PFSK-1 (cell line): ENCODE measurements around the gene PDE3A.

ENCODE experiments used
- FOXP2 ChIP-seq: optimal IDR thresholded peaks from 2 replicates; pipeline ENCODE3; 2011; ENCODE audit warnings: borderline replicate concordance, control low read depth, inconsistent platforms; ENCODE audit not compliant: insufficient read depth; ENCODE audit errors: extremely low read length, extremely low read depth
- POLR2AphosphoS5 ChIP-seq: IDR thresholded peaks from 2 replicates; pipeline ENCODE4 v1.6.1; 2012; ENCODE audit warnings: low read depth, mild to moderate bottlenecking, control low read depth, low read length, moderate library complexity
- REST ChIP-seq, 2 experiments: IDR thresholded peaks; 2 replicates each; pipeline versions ENCODE4 v1.6.1 to v1.8.0; 2011 to 2012; ENCODE audit warnings: low read depth in 2 of 2, low read length in 2 of 2, control low read depth in 1 of 2, inconsistent platforms in 1 of 2, mild to moderate bottlenecking in 1 of 2, moderate library complexity in 1 of 2; ENCODE audit not compliant: insufficient read depth in 1 of 2
- TAF1 ChIP-seq: IDR thresholded peaks from 2 replicates; pipeline ENCODE4 v1.6.1; 2012; ENCODE audit warnings: low read length, control low read depth, borderline replicate concordance; ENCODE audit not compliant: insufficient read depth

- TF ChIP-seq POLR2AphosphoS5 (no peak), REST (IDR thresholded peaks at IDR 0.05; ENCODE audit: insufficient read depth in 1 of 2, low read depth in 2 of 2, low read length in 2 of 2) (no peak), TAF1 (no peak), FOXP2 (no peak)
Measured at GRCh38 chr12:20426191-20426590, 57.9 kb downstream of the PDE3A start.
